Karpas-422 (cell line): ENCODE results near the gene RNF167. TPM values are rescaled to one million over a fixed set of nuclear protein-coding genes. Genes with fewer than 3 reads are reported as not detected.

ENCODE experiments used
- DNase-seq: peaks from one replicate; pipeline ENCODE4 v3.0.0-alpha.2; 2015
- H2AFZ ChIP-seq: fragments of 200-600 bp; sonication (generic); 2 replicates; pipeline ENCODE4 v1.6.1; 2014; ENCODE audit warnings: antibody characterized with exemption, low read length, mixed read lengths
- H3K27ac ChIP-seq: fragments of 200-600 bp; sonication (generic); 2 replicates; pipeline ENCODE4 v1.5.1; 2014; ENCODE audit warnings: mild to moderate bottlenecking, low read length, moderate library complexity
- H3K27me3 ChIP-seq: fragments of 200-600 bp; sonication (generic); 2 replicates; pipeline ENCODE4 v1.6.1; 2014; ENCODE audit warnings: low read length, mixed read lengths
- H3K36me3 ChIP-seq: fragments of 200-600 bp; sonication (generic); 2 replicates; pipeline ENCODE4 v1.6.1; 2014; ENCODE audit warnings: low read length, mixed read lengths; ENCODE audit not compliant: insufficient read depth
- H3K4me1 ChIP-seq: fragments of 200-600 bp; sonication (generic); 2 replicates; pipeline ENCODE4 v1.6.1; 2014; ENCODE audit warnings: mild to moderate bottlenecking, low read length, mixed read lengths
- H3K4me2 ChIP-seq: fragments of 200-600 bp; sonication (generic); 2 replicates; pipeline ENCODE4 v1.6.1; 2014; ENCODE audit warnings: low read length, low read depth, mild to moderate bottlenecking; ENCODE audit not compliant: poor library complexity, severe bottlenecking
- H3K4me3 ChIP-seq: fragments of 200-600 bp; sonication (generic); 2 replicates; pipeline ENCODE4 v1.5.1; 2014; ENCODE audit warnings: mild to moderate bottlenecking, antibody characterized with exemption, low read length, mixed read lengths
- H3K79me2 ChIP-seq: fragments of 200-600 bp; sonication (generic); 2 replicates; pipeline ENCODE4 v1.6.1; 2014; ENCODE audit warnings: mild to moderate bottlenecking, low read length, mixed read lengths
- H3K9ac ChIP-seq: fragments of 200-600 bp; sonication (generic); 2 replicates; pipeline ENCODE4 v1.6.0; 2014; ENCODE audit warnings: low read length
- H3K9me2 ChIP-seq: fragments of 200-600 bp; sonication (generic), shearing (Covaris generic); replicated peaks from 2 replicates; pipeline ENCODE4 v1.6.0; 2014; ENCODE audit warnings: mild to moderate bottlenecking, low read length, moderate library complexity; ENCODE audit not compliant: insufficient read depth
- H3K9me3 ChIP-seq: fragments of 300-700, 200-600 bp; sonication (generic); 2 replicates; pipeline ENCODE4 v1.6.1; 2014; ENCODE audit warnings: low read length, mixed read lengths
- H4K20me1 ChIP-seq: fragments of 200-600 bp; sonication (generic); 2 replicates; pipeline ENCODE4 v1.6.1; 2014; ENCODE audit warnings: mild to moderate bottlenecking, antibody characterized with exemption, low read length, low read depth; ENCODE audit not compliant: insufficient read depth
- total RNA-seq: library from RNA; depleted of rRNA; stranded (reverse); fragments of >200 nt; shearing (Covaris generic); gene quantifications from 2 replicates; pipeline ENCODE4 v1.2.3, GENCODE V29; 2014; ENCODE audit warnings: low replicate concordance

The RNF167 gene
- total RNA-seq, 1 experiment from 2014 or later, result 50.5 TPM

DNA sequence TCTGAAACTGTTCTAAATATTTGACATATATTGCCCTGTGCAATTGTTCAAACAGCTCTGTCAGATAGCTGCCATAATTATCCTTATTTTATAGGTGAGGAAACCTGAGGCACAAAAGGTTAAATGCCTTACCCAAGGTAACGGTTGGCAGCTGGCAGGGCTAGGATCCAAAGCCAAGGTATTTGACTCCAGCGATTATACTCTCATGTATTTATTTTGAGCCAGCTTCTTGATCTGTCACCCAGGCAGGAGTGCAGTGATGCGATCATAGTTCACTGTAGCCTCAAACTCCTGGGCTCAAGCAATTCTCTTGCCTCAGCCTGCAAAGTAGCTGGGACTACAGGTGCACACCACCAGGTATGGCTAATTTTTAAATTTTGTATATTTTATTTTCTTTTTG is 18.0 kb downstream of the RNF167 start:
- Histone ChIP-seq H3K36me3 (peaks cover 3% of the 10 kb centered on the region; the same call in 1 of the 2 replicates), H3K4me3 (no peak overlapping the region), H3K9ac (no peak overlapping the region), H4K20me1 (no peaks in the 10 kb centered on the region), H3K79me2 (no peaks in the 10 kb centered on the region), H3K9me3 (no peaks in the 10 kb centered on the region), H3K4me2 (no peak overlapping the region), H3K4me1 (peaks cover 7% of the 10 kb centered on the region), H3K27me3 (no peaks in the 10 kb centered on the region), H3K9me2 (no peaks in the 10 kb centered on the region), H3K27ac (no peak overlapping the region), H2AFZ (no peak overlapping the region)
- no peak for DNase-seq

GRCh38 chr17:4959261-4959965 is 19.3 kb downstream of the RNF167 start:
- H3K9ac ChIP-seq, result no peak overlapping the region
- no peaks in the 10 kb centered on the region for H3K79me2 ChIP-seq
- H4K20me1 ChIP-seq, result no peaks in the 10 kb centered on the region
- H3K36me3 ChIP-seq, result peaks cover 3% of the 10 kb centered on the region; the same call in 1 of the 2 replicates
- H3K4me1 ChIP-seq, result peaks cover 7% of the 10 kb centered on the region
- H3K9me2 ChIP-seq, result no peaks in the 10 kb centered on the region
- H3K4me3 ChIP-seq, result no peak overlapping the region
- H2AFZ ChIP-seq, result no peak overlapping the region
- no peaks in the 10 kb centered on the region for H3K27me3 ChIP-seq
- no peak for DNase-seq
- no peak overlapping the region for H3K4me2 ChIP-seq
- no peaks in the 10 kb centered on the region for H3K9me3 ChIP-seq
- H3K27ac ChIP-seq, result no peak overlapping the region

DNA sequence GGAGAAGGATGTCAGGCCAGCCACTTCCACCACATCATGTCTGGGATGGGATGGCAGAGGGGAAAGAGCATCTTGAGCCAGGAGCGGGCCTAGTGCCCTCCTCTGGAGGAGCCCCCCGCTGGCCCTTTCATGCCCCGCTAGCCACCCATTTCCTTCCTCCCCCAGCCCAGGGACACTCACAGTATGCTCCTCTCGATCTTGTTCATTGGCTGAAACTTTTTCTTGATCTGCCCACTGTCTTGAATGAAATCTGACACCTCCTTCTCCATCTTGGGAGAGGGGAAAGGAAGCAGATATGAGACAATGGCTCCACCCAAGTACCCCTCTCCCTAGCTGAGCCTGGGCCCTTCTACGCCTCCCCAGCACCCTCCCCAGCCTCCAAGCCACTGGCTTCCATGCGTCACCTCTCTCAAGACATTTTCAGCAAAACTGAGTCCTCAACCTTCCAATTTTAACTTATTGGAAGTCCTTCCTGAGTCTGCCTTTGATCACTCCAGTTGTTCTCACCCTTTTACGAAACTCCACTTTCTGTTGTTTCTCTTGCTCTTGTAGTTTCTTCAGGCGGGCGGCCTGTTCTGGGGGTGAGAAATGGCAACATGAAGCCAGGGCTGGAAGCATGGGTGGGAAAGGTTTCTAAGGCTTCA is 20.3 kb downstream of the RNF167 start:
- Histone ChIP-seq H2AFZ (no peak overlapping the region), H3K27me3 (no peaks in the 10 kb centered on the region), H3K9ac (no peak overlapping the region), H3K79me2 (peaks cover 3% of the 10 kb centered on the region), H3K9me2 (no peaks in the 10 kb centered on the region), H3K9me3 (no peaks in the 10 kb centered on the region), H3K27ac (no peak overlapping the region), H3K36me3 (peaks cover 6% of the 10 kb centered on the region), H3K4me1 (peaks cover 7% of the 10 kb centered on the region), H3K4me3 (no peak overlapping the region), H4K20me1 (no peaks in the 10 kb centered on the region), H3K4me2 (no peak overlapping the region)
- no peak for DNase-seq

GRCh38 chr17:4965311-4965986 is 25.4 kb downstream of the RNF167 start:
- no peaks in the 10 kb centered on the region for H3K9me3 ChIP-seq
- H4K20me1 ChIP-seq, result no peaks in the 10 kb centered on the region
- DNase-seq, result no peak

GRCh38 chr17:4966844-4967538 is 26.9 kb downstream of the RNF167 start:
- no peaks in the 10 kb centered on the region for H4K20me1 ChIP-seq
- no peaks in the 10 kb centered on the region for H3K27me3 ChIP-seq
- no peaks in the 10 kb centered on the region for H3K9me2 ChIP-seq
- H3K9me3 ChIP-seq, result no peaks in the 10 kb centered on the region
- H3K36me3 ChIP-seq, result peaks cover 5% of the 10 kb centered on the region; the same call in 1 of the 2 replicates
- peak overlapping the region; percentile 71 for H3K4me3 ChIP-seq
- peak overlapping the region; percentile 84 for H3K9ac ChIP-seq
- peak; percentile 99 for DNase-seq
- peak overlapping the region; percentile 82 for H3K4me2 ChIP-seq
- H3K4me1 ChIP-seq, result peaks cover 24% of the 10 kb centered on the region
- H2AFZ ChIP-seq, result peak overlapping the region; percentile 65; the same call in 1 of the 2 replicates
- peak overlapping the region; percentile 74 for H3K27ac ChIP-seq
- peaks cover 14% of the 10 kb centered on the region for H3K79me2 ChIP-seq

More at GRCh38 chr17:4965311-4965986, 25.4 kb downstream of the RNF167 start:
- no peak overlapping the region for H3K27ac ChIP-seq
- no peak overlapping the region for H3K9ac ChIP-seq
- peaks cover 28% of the 10 kb centered on the region for H3K4me1 ChIP-seq
- peaks cover 14% of the 10 kb centered on the region for H3K79me2 ChIP-seq
- peaks cover 5% of the 10 kb centered on the region; the same call in 1 of the 2 replicates for H3K36me3 ChIP-seq
- no peaks in the 10 kb centered on the region for H3K27me3 ChIP-seq
- no peak overlapping the region for H3K4me3 ChIP-seq
- no peak overlapping the region for H3K4me2 ChIP-seq
- no peaks in the 10 kb centered on the region for H3K9me2 ChIP-seq
- no peak overlapping the region for H2AFZ ChIP-seq

- Histone ChIP-seq H3K4me1 (peaks cover 24% of the 10 kb centered on the region), H3K4me3 (peak within 1 kb of the TSS; percentile 71), H3K27me3 (no peaks in the 10 kb centered on the region), H4K20me1 (no peaks in the 10 kb centered on the region), H2AFZ (peak within 1 kb of the TSS; percentile 65; the same call in 1 of the 2 replicates), H3K4me2 (peak within 1 kb of the TSS; percentile 82), H3K9me3 (no peaks in the 10 kb centered on the region), H3K36me3 (peaks cover 5% of the 10 kb centered on the region; the same call in 1 of the 2 replicates), H3K27ac (peak within 1 kb of the TSS; percentile 74), H3K9ac (peak within 1 kb of the TSS; percentile 84), H3K9me2 (no peaks in the 10 kb centered on the region), H3K79me2 (peaks cover 14% of the 10 kb centered on the region)
- peak; percentile 98 for DNase-seq
Measured at GRCh38 chr17:4967539-4968485, 27.7 kb downstream of the RNF167 start, which contains the start of gene SPAG7. SPAG7 (minus strand) TSS chr17:4967817; CDS start chr17:4967804, 13 bp downstream.

DNA sequence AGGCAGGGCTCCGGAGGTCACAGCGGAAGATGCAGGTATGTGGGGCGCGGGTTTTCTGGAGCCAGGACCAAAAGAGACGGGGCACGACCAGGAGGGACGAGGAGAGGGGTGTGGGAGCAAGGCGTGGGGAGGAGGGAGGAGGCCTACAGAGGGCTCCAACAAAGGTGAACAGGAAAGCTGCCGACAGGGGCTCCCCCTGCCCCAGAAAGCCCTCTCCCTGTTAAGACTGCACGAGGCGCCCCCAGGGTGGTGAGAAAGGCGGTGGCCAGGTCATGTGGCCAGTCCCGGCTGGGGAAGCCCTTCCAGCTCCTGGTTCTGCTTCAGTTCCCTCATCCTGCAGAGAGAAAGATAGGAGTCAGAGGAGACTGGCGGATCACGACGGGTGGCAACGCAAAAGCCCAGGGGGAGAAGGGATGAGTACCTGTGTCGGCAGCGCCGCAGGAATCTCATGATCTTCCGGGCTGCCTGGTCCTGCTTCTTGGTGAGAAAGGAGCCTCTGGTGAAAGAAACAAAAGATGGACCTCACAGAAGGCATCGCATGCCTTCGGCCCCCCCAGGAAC is 28.5 kb downstream of the RNF167 start:
- no peaks in the 10 kb centered on the region for H3K9me2 ChIP-seq
- H3K9me3 ChIP-seq, result no peaks in the 10 kb centered on the region
- H3K79me2 ChIP-seq, result peaks cover 14% of the 10 kb centered on the region
- peaks cover 24% of the 10 kb centered on the region for H3K4me1 ChIP-seq
- H3K4me3 ChIP-seq, result peak overlapping the region; percentile 71
- H3K27me3 ChIP-seq, result no peaks in the 10 kb centered on the region
- H3K9ac ChIP-seq, result peak overlapping the region; percentile 82
- no peak overlapping the region for H3K27ac ChIP-seq
- no peaks in the 10 kb centered on the region for H4K20me1 ChIP-seq
- H2AFZ ChIP-seq, result no peak overlapping the region
- H3K4me2 ChIP-seq, result peak overlapping the region; percentile 82
- DNase-seq, result no peak
- peaks cover 7% of the 10 kb centered on the region; the same call in 1 of the 2 replicates for H3K36me3 ChIP-seq
